GM12874 (cell line): ENCODE data around the gene OR10W1.

Experiments
- TF ChIP-seq, protein P1 (sequence below): IDR thresholded peaks from 2 replicates; pipeline ENCODE4 v1.5.1; 2011; ENCODE audit warnings: low read depth, mild to moderate bottlenecking, control low read depth, low read length, moderate library complexity; ENCODE audit not compliant: insufficient read depth

Gene OR10W1

DNA sequence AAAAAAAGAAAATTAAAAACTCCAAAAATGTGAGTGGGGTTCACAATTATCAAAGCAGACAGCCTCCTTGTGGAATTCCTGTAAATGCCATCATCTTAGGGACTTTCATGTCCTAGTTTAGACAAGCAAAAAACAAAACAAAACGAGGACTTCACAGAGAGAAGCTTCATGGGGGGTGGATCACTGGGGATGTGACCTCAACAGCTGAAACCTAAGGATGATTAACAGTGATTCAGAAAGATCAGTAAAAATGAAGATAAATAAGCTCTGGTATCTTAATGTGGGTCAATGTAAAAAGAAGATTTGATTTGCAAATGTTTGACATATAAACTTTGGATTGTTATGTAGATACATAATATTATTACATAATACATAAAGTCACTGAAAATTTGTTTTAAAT, 8.1 kb upstream of the OR10W1 start:
- TF ChIP-seq, protein P1, sequence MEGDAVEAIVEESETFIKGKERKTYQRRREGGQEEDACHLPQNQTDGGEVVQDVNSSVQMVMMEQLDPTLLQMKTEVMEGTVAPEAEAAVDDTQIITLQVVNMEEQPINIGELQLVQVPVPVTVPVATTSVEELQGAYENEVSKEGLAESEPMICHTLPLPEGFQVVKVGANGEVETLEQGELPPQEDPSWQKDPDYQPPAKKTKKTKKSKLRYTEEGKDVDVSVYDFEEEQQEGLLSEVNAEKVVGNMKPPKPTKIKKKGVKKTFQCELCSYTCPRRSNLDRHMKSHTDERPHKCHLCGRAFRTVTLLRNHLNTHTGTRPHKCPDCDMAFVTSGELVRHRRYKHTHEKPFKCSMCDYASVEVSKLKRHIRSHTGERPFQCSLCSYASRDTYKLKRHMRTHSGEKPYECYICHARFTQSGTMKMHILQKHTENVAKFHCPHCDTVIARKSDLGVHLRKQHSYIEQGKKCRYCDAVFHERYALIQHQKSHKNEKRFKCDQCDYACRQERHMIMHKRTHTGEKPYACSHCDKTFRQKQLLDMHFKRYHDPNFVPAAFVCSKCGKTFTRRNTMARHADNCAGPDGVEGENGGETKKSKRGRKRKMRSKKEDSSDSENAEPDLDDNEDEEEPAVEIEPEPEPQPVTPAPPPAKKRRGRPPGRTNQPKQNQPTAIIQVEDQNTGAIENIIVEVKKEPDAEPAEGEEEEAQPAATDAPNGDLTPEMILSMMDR, result no peak

DNA sequence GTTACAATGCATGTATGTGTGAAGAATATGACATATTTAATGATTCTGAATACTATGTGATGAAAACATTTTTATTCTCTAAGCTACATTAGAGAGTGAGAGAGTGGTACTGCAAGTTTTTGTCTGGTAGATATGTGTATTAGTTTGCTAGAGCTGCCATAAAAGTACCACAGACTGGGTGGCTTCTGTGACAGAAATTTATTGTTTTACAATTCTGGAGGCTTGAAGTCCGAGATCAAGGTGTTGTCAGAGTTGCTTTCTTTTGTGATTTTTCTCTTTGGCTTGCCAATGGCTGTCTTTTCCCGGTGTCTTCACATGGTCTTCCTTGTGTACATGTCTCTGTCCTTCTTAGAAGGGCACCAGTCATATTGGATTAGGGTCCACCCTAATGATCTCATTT, 6.9 kb upstream of the OR10W1 start:
- TF ChIP-seq, protein P1, result no peak

DNA sequence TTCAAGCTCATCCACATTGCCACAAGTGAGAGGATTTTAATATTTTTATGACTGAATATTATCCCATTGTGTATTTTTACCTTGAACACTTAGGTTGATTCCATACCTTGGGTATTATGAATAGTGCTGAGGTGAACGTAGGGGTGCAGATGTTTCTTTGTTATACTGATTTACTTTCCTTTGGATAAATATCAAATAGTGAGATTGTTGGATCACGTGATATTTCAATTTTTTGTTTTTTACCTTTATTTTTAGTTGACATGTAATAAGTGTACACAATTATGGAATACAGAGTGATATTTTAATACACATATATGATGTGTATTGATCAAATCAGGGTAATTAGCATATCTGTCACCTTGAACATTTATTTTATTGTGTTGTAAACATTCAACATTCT, 8.1 kb downstream of the OR10W1 start:
- TF ChIP-seq, protein P1, result no peak

GRCh38 chr11:58254936-58255335, 13.1 kb downstream of the OR10W1 start:
- TF ChIP-seq, protein P1, result no peak

GRCh38 chr11:58243954-58244353, 24.1 kb downstream of the OR10W1 start:
- TF ChIP-seq, protein P1, result no peak

GRCh38 chr11:58227956-58228615, 40.0 kb downstream of the OR10W1 start:
- TF ChIP-seq, protein P1, result no peak

- TF ChIP-seq, protein P1, result no peak
These were observed 45.3 kb downstream of the OR10W1 start for GRCh38 chr11:58222721-58223120.
